Activated CD4-positive, CD25-positive, alpha-beta regulatory T cell treated with anti-CD3 and anti-CD28 coated beads, Interleukin-2, amount 50 U/mL, for 16 hours (primary cell): ENCODE results near the gene S100A2.
"Not testable (repeated sequence)": the region's sequence is repeated elsewhere in the genome, so short reads cannot be mapped to it uniquely, and the experiment has no call there.

Source experiments
- DNase-seq: peaks from one replicate; pipeline ENCODE4 v3.0.0-alpha.2; 2020; ENCODE audit warnings: low read depth, low spot score

S100A2 gene

DNA sequence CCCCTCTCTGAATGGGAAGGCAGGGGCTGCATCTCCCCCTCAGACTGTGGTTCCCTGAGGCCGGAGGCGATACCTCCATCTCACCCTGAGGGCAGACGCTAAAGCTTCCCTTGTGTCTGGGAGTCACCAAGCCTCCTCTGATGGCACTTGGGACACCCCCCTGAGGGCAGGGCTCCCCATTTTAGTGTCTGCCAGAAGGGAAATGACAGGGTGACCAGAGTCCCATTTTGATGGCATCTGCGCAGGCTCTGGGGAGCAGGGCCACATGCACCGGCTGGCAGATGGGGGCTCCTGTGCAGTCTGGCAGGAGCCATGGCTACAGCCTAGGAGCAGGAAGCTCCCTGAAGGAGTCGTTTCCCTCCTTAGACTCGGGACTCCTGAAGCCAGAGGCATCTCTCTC lies 1.7 kb downstream of the S100A2 start:
- DNase-seq, result no peak

- DNase-seq, result no peak
Observed at GRCh38 chr1:153563483-153563901, 2.2 kb downstream of the S100A2 start.

GRCh38 chr1:153562021-153562420 lies 3.6 kb downstream of the S100A2 start:
- DNase-seq, result not testable (repeated sequence)

GRCh38 chr1:153561466-153561985 lies 4.1 kb downstream of the S100A2 start:
- DNase-seq, result no peak

DNA sequence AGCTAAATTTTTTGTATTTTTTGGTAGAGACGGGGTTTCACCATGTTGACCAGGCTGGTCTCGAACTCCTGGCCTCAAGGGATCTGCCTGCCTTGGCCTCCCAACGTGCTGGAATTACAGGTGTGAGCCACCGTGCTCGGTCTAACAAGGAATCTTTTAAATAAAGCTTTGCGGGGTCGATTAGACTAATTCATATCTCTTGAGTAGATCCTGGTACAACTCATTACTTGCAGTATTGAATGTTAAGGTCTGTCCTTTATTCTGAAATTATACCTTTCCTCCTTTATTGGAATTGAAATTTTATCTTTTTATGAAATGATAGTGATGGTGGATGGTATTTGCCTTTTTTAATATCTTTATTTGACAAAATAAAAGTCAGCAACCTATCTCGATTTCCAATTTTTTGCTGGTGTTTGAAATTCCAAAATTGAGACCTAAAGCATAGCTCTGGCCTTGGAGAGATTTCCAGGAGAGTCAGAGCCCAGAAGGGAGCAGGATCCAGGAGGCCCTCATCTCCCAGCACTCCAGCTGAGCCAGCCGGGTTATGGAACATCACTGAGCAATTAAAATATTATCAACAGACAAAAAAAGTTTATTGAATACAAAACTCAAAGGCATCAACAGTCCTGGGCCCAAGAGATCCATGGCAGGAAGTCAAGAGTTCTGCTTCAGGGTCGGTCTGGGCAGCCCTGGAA lies 4.7 kb downstream of the S100A2 start:
- DNase-seq, result no peak

GRCh38 chr1:153560241-153560640 lies 5.4 kb downstream of the S100A2 start:
- no peak for DNase-seq

- no peak for DNase-seq
Observed at GRCh38 chr1:153557877-153558276, 7.8 kb downstream of the S100A2 start.

DNA sequence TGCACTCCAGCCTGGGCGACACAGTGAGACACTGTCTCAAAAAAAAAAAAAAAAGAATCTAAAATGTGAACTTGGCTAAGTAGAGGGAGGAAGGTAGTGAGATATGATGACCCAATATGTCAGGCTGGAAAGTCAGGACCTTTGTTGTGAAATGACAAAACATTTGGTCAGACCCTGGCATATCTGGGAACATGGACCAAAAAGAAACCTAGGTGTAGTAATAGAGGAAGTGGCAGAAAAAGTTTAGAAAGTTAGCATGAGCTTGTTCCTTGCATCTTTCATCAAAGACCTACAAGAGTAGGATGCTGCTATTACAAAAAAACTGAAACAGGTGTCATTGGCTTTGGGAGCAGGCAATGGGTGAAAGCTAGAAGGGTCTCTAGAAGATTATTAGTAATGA lies 9.3 kb downstream of the S100A2 start:
- no peak for DNase-seq

DNA sequence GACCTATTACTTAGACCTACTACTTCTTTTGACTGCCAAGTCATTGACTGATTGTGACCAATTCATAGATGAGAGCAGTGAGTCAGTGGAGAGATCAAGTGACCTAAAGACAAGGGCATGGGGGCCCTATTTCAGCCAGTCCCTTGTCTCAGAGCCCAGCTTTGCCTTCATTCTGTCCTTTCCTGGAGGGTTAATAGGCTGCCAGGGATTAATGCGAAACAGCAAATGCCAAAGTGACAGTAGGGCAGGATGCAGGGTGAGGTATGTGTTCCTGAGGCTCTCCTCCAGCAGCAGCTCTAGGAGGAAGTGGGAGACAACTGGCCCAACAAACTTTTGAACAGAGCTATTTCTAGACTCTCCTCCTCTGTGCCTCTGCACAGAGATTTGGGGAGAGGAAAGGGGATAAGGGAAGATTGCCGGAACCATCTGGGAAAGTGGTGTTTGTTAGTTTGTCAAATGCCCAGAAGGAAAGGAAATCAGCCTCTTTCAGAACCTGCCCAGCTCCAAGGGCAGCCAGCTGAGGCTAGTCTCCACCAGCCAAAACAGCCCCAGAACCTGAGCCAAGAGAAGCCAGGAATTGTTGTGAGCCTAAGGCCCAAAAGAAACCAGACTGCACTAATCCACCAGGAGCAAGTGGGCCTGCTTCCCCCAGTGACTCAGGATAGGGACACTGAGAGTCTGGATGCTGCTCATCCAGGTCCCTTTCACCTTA lies 11.7 kb downstream of the S100A2 start:
- DNase-seq, result no peak

- no peak for DNase-seq
Observed at GRCh38 chr1:153553096-153553495, 12.5 kb downstream of the S100A2 start.

DNA sequence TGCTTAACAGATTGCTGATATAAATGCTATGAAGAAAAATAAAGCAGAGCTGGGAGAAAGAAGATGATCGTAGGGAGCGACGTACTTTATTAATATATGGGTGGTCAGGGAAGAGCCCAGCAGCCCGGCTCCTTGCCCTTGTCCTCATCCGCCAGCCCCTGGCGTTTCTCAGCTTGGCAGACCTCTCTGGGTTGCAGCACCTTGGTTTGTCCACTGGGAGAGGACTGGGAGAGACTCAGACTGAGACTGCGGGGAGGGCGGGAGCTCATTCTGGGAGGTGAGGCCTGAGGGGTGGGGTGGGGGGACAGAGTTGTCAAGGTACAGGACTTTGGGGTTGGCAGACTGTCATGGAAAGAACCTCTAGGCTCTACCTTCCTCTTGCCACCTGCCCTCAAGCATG lies 13.3 kb downstream of the S100A2 start:
- DNase-seq, result no peak

GRCh38 chr1:153550827-153551500 lies 14.7 kb downstream of the S100A2 start:
- no peak for DNase-seq

- no peak for DNase-seq
Observed at GRCh38 chr1:153550398-153550758, 15.3 kb downstream of the S100A2 start.

DNA sequence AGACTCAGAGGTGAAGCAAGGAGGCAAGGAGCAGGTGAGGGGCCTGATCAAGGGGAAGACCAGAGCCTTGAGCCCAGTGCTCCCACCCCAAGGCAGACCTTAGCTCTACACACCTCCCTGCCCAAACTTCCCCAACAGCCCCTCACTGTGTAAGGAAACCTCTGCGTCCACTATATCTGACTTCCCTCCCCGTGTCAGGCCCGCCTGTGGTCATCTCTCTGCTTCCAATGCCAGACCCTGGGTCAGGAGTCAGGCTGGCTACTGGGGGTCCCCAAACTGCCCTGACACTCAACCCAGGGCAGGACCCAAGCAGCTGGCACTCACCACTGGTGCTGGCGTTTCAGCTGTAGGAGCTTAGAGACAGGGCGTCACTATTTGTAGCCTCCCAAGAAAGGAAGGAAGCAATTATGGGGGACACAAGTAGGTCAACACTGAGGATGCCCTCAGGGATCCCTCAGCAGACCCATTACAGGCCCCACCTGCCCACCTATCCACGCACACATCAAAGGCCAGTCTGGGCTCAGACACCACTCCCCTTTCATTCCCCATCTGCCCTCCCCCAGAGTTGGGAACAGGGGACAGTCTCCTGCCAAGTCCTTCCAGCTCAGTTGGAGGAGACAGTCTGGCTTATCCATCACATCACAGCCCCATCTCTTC lies 15.8 kb downstream of the S100A2 start:
- DNase-seq, result no peak

GRCh38 chr1:153548722-153549688 lies 16.6 kb downstream of the S100A2 start, which contains the start of gene S100A3:
Gene S100A3, minus strand, starts transcription at chr1:153549258. Its CDS starts 773 bp downstream, at chr1:153548485.
- no peak for DNase-seq

GRCh38 chr1:153547560-153548551 lies 17.8 kb downstream of the S100A2 start:
- DNase-seq, result no peak

DNA sequence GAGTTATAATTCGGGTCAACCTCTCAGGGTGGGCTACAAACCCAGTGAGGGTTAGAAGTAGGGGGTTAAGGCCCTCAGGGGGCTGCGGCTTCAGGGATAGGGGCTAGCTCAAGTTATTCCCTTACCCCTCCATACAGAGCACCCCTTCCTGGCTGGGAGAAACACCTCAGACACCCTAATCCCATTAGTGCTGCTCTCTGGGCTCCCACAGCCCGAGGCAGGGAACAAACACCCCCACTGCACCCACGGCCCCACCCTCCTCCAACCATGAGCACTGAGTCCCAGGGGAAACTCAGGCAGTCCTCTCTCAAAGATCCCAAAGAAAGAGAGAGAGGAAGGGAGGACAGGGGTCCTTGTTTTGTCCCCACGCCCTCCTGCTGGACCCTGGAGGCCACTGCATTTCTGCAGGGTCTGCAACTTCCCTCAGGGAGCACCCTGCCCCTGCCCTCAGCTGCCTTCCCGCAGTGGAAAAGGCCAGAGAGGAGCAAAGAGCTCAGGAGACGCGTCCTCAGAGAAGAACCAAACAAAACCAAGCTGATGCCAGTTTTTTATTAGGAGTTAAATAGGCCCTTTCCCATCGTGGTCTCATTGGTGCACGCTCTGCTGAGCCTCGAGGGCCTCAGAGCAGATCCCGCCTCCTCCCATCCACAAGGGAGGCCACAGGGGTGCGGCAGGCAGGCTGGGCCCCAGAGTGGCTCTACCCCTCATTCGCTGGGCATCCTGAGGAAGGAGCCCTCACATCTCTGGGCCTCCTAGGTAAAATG lies 18.7 kb downstream of the S100A2 start:
- no peak for DNase-seq

DNA sequence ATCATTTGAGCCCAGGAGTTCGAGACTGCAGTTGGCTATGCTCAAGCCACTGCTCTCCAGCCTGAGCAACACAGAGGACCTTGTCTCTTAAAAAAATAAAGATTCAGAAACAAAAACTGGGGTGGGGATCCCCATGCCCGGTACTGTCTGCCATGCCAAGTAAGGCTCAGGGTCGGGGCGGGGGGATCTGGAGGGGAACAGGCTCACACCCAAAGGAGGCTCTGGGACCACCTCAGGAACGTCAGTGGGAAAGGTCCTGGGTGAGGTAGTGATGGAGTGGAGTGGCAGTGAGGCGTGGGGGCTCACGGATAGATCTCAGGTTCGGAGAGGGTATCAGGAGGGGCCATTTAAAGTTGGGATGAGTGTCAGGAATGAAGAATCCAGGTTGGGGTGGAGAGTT lies 19.3 kb downstream of the S100A2 start:
- DNase-seq, result no peak
